ENCODE results near the gene IER3IP1. TPM values are rescaled to one million over a fixed set of nuclear protein-coding genes. Genes with fewer than 3 reads are reported as not detected.

Gene IER3IP1
- total and polyA plus RNA-seq, 2 of the 13 experiments (the other 11 are each of a cell fraction or from before 2014, with no cell fraction given) = 18.7 to 26.1 TPM

DNA sequence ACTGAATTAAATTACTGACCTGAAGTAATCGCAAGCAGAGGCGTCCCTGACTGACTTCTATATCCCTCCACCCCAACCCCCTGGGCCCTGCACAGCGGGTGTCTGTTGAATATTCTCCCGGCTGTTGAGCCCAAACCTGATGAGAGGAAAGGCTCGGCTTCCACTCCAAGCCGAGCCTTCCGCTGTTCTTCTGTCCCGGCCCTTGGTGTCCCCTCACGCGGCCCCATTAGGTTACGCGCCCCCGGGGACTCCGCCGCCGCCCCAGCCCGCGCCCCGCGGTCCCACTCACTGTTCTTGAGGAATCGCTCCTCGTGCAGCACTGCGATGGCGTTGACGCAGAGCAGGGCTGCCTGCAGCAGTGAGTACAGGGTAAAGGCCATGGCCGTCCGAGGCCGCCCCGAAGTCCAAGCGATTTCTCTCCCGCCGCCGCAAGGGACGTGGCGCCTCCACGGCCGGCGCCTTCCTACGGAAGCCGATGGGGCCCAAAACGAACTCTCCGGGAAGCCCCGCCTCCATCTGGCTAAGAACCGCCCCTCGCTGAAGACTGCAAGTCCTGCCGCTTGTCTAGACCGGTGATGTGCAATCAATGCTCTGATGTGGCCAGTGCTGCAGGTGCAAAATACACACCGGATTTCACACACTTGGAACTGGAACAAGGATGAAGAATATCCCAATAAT lies at the start of gene IER3IP1 (continued):
- TF ChIP-seq, protein P1, sequence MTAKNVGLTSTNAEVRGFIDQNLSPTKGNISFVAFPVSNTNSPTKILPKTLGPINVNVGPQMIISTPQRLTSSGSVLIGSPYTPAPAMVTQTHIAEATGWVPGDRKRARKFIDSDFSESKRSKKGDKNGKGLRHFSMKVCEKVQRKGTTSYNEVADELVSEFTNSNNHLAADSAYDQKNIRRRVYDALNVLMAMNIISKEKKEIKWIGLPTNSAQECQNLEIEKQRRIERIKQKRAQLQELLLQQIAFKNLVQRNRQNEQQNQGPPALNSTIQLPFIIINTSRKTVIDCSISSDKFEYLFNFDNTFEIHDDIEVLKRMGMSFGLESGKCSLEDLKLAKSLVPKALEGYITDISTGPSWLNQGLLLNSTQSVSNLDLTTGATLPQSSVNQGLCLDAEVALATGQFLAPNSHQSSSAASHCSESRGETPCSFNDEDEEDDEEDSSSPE (CRISPR knock-in tag; IDR thresholded peaks at IDR 0.05) = peak; percentile 90
- TF ChIP-seq FOXA1 (IDR thresholded peaks at IDR 0.05) (no peak), FOXA1 (CRISPR knock-in tag; IDR thresholded peaks at IDR 0.05) (no peak; the same call in 1 of the 2 replicates), ZNF468 (CRISPR knock-in tag; IDR thresholded peaks at IDR 0.05) (no peak), HMGA1 (CRISPR knock-in tag; conservative IDR thresholded peaks at IDR 0.05) (no peak), CEBPG (CRISPR knock-in tag; IDR thresholded peaks at IDR 0.05) (peak; percentile 15; the same call in 1 of the 2 replicates), MBNL3 (CRISPR knock-in tag; conservative IDR thresholded peaks at IDR 0.05) (no peak)
- TF ChIP-seq, protein P2, sequence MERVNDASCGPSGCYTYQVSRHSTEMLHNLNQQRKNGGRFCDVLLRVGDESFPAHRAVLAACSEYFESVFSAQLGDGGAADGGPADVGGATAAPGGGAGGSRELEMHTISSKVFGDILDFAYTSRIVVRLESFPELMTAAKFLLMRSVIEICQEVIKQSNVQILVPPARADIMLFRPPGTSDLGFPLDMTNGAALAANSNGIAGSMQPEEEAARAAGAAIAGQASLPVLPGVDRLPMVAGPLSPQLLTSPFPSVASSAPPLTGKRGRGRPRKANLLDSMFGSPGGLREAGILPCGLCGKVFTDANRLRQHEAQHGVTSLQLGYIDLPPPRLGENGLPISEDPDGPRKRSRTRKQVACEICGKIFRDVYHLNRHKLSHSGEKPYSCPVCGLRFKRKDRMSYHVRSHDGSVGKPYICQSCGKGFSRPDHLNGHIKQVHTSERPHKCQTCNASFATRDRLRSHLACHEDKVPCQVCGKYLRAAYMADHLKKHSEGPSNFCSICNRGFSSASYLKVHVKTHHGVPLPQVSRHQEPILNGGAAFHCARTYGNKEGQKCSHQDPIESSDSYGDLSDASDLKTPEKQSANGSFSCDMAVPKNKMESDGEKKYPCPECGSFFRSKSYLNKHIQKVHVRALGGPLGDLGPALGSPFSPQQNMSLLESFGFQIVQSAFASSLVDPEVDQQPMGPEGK (CRISPR knock-in tag; IDR thresholded peaks at IDR 0.05) = peak; percentile 49

DNA sequence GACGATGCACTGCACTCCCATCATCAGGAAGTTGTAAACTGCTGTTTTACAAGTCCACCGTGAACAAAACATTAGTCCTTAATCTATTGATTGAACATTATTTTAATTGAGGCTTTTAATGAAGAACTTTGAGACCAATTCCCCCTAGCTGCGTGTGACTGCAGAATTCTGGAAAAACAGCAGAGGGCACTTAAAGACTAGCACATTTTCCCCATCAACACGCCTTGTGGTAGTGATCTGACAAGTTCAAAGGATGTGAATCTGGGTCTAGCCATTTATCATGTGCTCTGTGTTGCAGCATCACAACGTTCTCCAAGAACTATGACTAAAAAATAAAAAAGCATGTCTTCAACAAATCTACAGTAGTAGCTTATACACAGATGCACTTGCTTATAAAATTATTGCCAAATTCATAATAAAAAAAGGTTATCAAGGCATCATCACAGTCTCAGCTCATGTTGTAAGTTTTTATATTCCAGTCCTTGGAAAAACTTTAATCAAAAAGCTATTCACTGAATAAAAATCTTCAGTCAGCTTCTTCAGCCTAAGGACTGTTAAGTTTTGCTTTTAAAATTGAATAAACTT lies 39.5 kb upstream of the IER3IP1 start:
- Histone ChIP-seq H3K9me3 (ENCODE audit: low read length) (no peaks in the 10 kb centered on the region), H4K20me1 (ENCODE audit: insufficient read depth, low read length) (no peaks in the 10 kb centered on the region), H2AFZ (ENCODE audit: low read length) (no peak overlapping the region), H3K27ac (ENCODE audit: extremely low read length, insufficient read depth, low read length) (no peak overlapping the region), H3K27me3 (ENCODE audit: control insufficient read depth in 1 of 2, insufficient read depth in 2 of 2, low read length in 2 of 2) (peaks cover 0 to 3% of the 10 kb centered on the region in 2 experiments; a peak in 2 of 5 replicates), H3K9ac (ENCODE audit: insufficient read depth, low read depth, low read length) (no peak overlapping the region), H3K4me1 (ENCODE audit: insufficient read depth, low read length) (no peaks in the 10 kb centered on the region), H3K4me3 (replicated peaks in 1 of 3; ENCODE audit: insufficient read depth in 1 of 3, low read depth in 2 of 3, low read length in 3 of 3) (no peak overlapping the region), H3K79me2 (ENCODE audit: insufficient read depth, low read length) (no peaks in the 10 kb centered on the region), H3K36me3 (replicated peaks in 1 of 2; ENCODE audit: control insufficient read depth in 1 of 2, insufficient read depth in 2 of 2, low read length in 2 of 2) (no peaks in the 10 kb centered on the region), H3K4me2 (ENCODE audit: low read depth, low read length) (no peak overlapping the region)
- TF ChIP-seq SMC3 (IDR thresholded peaks at IDR 0.05; ENCODE audit: low read length) (peak; percentile 72), ZSCAN12 (CRISPR knock-in tag; IDR thresholded peaks at IDR 0.05) (no peak), KDM1A (CRISPR knock-in tag; IDR thresholded peaks at IDR 0.05) (no peak), ZNF616 (CRISPR knock-in tag; IDR thresholded peaks at IDR 0.05; ENCODE audit: low read depth) (no peak), STAG1 (CRISPR knock-in tag; IDR thresholded peaks at IDR 0.05) (peak; percentile 87), RAD21 (CRISPR knock-in tag; IDR thresholded peaks at IDR 0.05) (peak; percentile 56)
- TF ChIP-seq, protein P3, sequence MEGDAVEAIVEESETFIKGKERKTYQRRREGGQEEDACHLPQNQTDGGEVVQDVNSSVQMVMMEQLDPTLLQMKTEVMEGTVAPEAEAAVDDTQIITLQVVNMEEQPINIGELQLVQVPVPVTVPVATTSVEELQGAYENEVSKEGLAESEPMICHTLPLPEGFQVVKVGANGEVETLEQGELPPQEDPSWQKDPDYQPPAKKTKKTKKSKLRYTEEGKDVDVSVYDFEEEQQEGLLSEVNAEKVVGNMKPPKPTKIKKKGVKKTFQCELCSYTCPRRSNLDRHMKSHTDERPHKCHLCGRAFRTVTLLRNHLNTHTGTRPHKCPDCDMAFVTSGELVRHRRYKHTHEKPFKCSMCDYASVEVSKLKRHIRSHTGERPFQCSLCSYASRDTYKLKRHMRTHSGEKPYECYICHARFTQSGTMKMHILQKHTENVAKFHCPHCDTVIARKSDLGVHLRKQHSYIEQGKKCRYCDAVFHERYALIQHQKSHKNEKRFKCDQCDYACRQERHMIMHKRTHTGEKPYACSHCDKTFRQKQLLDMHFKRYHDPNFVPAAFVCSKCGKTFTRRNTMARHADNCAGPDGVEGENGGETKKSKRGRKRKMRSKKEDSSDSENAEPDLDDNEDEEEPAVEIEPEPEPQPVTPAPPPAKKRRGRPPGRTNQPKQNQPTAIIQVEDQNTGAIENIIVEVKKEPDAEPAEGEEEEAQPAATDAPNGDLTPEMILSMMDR (CRISPR knock-in tag; IDR thresholded peaks at IDR 0.05) = peak; percentile 74
- intact Hi-C loops (cut with micrococcal nuclease; ENCODE audit: unreplicated experiment) (loop anchor here (1.0 kb wide), 3 partner anchors 68 to 539 kb away; no protein-coding TSS in a partner anchor), in situ Hi-C loops (cut with HindIII; ENCODE audit: extremely low pct_ligation_motif_present, low pct_unique_long_range_greater_than_20kb) (loop anchor here (5.0 kb wide), 1 partner anchor 532 kb away; no protein-coding TSS in a partner anchor)
- DNase-seq (ENCODE audit: low spot score) (peak; percentile 44), FAIRE-seq (peak; percentile 56), ATAC-seq (peak; percentile 69)
- WGBS (ENCODE audit: low lambda C conversion rate) = 0% methylated on average over 5 of the region's 5 CpGs
- no TSS peak for BruUV-seq (replicated peaks)
- ChIA-PET CTCF (ENCODE audit: low intra/inter-chr PET ratio, low total read pairs) (interaction anchor here (0.9 to 2.9 kb wide), 3 partner anchors 68 to 539 kb away, joined by 3 to 42 read pairs (median 8); no protein-coding TSS in a partner anchor), POLR2A (no interaction called here)
